ENCODE measurements around the gene ACTL7B.
A peak's percentile ranks its signal among the peaks of the same experiment; 100 is the strongest.
"Not testable (repeated sequence)": the region's sequence is repeated elsewhere in the genome, so short reads cannot be mapped to it uniquely, and the experiment has no call there.

The ACTL7B gene, protein sequence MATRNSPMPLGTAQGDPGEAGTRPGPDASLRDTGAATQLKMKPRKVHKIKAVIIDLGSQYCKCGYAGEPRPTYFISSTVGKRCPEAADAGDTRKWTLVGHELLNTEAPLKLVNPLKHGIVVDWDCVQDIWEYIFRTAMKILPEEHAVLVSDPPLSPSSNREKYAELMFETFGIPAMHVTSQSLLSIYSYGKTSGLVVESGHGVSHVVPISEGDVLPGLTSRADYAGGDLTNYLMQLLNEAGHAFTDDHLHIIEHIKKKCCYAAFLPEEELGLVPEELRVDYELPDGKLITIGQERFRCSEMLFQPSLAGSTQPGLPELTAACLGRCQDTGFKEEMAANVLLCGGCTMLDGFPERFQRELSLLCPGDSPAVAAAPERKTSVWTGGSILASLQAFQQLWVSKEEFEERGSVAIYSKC

DNA sequence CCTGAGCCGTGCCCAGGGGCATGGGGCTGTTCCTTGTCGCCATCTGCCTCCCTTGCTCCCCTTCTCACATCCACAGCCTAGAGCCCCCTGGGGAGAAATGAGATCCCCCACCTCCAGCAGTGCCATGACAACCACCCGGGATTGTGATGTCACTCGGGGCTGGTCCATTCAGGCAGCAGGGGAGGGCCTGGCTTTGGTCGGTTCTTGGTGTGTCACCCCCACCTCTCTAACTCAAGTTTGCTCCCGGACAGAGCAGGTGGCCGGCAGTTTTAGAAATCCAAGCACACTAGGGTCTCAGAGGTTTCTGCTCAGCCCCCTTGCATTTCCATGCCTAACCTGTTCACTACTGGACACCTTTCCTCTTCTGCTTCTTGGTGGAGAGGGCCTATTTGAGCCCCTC is at the start of gene ACTL7B:
Gene ACTL7B (minus strand): TSS at position 99 of the 400 bp plus-strand sequence. CDS start 56 bp downstream, at position 43.
- in situ Hi-C loops (cut with MboI; ENCODE audit: low pct_unique_long_range_greater_than_20kb, low sequenced_read_pairs) = no loop called here
- no peak for DNase-seq

DNA sequence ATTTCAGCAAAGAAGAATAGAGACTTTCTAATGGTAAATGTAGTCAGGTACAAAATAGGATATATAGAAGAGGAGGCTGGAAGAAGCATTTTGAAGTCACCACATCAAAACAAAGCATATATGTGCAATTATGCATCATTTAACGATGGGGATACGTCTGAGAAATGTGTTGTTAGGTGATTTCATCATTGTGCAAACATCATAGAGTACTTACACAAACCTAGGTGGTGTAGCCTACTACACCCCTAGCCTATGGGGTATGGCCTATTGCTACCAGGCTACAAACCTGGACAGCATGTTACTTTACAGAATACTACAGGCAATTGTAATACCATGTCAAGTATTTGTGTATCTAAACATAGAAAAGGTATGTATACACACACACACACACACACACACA is 49.7 kb upstream of the ACTL7B start:
- DNase-seq = no peak

DNA sequence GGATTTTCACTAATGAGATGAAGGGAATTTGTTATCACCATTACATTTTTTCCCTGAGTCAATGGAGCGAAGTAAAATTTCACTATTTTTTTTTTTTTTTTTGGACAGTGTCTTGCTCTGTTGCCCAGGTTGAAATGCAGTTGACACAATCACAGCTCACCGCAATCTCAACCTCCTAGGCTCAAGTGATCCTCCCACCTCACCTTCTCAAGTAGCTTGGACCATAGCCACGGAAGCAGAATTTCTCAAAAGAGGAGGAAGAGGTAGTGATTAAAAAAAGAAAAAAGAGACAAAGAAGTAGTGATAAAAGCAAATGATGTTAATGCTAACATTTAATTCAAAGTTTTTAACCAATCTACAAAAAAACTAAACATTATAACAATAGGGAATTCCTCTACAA is 48.4 kb upstream of the ACTL7B start:
- in situ Hi-C loops (cut with MboI; ENCODE audit: low pct_unique_long_range_greater_than_20kb, low sequenced_read_pairs) = no loop called here
- DNase-seq = no peak

More for the DNA sequence above, 49.7 kb upstream of the ACTL7B start:
- in situ Hi-C loops (cut with MboI; ENCODE audit: low pct_unique_long_range_greater_than_20kb, low sequenced_read_pairs) = no loop called here

DNA sequence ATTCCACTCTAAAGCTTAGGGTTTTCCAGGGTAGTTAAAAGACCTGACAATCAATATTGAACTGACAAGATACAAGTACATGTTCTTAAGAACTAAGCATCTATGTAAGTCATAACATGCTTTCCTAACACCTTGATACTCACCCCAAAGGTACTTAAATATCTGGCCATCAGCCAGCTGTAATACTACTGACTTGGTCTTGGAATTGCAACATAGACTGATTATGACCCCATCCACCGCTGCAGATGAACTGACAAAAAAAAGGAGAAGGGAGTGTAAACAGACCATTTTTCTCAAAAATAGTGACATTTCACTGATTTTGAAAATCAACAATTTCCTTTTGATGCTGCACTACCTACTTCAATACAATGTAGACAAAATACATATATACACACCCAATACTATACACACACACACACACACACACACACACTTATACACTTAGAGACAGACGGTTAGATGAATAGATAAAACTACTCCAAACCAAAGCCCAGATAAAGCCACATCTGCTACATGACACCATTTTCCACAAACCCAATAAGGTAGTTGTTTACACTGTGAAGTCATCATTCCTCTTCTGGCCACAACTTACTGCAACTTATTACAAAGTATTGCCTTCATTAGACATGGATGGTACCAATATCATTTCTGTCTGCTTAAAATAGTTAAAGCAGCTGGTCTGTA is 47.8 kb upstream of the ACTL7B start:
- no peak for DNase-seq
- in situ Hi-C loops (cut with MboI; ENCODE audit: low pct_unique_long_range_greater_than_20kb, low sequenced_read_pairs) = no loop called here

DNA sequence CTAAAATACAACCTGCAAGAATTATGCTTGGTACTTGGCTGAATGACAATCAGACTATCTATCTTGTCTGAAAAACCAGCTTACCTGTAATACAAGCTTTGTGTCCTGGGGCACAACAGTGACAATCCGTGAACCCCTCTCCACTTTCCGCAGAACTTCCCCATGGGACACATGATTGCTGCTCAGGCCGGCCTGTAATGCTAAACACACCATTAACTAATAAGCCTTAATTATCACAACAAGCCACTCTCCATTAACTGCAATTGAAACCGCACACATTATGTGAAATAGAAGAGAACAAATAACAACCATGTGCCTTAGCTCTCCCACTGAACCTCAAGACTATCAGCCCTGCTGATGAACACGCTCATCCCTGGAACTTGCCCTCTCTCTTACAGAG is 44.4 kb upstream of the ACTL7B start:
- DNase-seq = no peak
- in situ Hi-C loops (cut with MboI; ENCODE audit: low pct_unique_long_range_greater_than_20kb, low sequenced_read_pairs) = no loop called here

DNA sequence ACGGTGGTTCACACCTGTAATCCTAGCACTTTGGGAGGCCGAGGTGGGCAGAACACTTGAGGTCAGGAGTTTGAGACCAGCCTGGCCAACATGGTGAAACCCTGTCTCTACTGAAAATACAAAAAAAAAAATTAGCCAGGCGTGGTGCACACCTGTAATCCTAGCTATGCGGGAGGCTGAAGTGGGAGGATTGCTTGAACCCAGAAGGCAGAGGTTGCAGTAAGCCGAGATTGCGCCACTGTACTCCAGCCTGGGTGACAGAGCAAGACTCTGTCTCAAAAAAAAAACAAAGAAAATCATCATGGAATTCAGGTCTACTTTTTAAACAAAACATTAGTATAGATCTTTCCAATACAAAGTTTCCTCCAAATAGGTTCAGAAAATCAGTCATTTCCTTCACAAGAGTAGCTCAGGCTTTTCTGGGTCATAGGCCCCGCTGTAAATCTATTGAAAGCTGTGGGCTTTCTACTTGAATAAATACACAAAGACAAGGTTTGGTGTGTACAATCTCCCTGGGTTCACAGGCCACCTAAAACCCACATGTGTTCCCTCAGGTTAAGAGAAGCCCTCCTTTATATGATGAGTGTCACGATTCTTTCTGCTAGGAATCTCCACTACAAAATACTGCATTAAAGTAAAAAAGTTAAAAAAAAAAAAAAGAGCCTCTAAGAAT is 43.4 kb upstream of the ACTL7B start:
- in situ Hi-C loops (cut with MboI; ENCODE audit: low pct_unique_long_range_greater_than_20kb, low sequenced_read_pairs); DNase-seq: not testable (repeated sequence)

DNA sequence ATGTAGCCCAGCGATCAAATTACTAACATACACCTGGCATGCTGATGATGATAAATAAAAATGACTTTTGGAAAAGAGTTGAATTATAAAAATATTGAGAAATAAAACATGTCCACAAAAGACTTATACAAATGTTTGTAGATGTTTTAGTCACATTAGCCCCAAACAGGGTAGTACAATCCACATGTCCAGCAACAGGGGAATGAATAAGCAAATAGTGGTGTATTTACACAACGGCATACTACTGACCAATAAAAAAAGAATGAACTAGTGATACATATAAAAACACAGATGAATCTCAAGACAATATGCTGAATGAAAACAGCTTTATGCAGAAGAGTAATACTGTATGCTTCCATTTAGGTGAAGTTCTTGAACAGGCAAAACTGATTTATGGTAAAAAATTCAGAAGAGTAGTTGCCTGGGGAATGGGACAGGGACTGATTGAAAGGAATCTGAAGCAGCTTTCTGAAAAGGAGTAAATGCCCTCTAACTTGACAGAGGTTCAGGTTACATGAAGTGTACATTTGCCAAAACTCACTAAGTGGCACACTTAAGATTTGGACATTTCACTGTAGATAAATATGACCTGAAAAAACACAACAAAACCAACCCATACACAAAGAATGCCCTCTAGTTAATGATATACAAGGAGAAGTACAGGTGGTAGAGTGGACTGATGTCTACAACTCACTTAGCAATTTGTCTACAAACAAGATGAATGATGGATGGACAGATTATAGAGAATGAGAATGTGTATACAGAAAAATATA is 41.7 kb upstream of the ACTL7B start:
- in situ Hi-C loops (cut with MboI; ENCODE audit: low pct_unique_long_range_greater_than_20kb, low sequenced_read_pairs) = no loop called here
- no peak for DNase-seq

DNA sequence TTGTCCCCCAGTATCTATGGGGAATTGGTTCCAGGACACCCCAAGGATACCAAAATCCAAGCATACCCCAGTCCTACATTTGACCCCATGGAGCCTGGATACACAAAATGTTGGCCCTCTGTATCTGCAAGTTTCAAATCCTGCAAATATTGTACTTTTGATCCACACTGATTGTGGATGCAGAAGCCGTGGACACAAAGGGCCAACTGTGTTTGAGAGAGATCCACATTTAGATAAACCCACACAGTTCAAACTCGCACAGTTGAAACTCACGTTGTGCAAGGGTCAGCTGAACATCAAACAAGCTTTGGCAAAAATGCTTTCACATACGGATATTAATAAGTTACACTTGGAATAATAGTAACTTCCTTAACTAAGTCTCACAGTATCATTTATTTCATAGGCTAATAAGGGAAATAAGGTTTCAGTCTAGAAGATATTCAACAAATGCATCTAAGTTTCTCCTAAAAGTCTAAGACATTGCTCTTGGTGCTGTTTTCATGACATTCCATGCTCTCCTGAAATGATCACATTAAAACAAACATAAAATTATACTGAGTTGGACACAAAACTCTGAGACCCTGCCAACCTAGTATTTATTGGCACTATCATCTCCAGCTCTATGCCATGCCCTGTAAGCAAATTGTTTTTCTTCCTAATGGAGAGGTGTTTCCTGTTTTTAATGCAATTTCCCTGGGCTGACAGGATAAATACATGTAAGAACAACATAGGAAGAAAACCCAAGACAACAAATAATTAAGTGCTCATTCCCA is 38.6 kb upstream of the ACTL7B start:
- DNase-seq = no peak
- in situ Hi-C loops (cut with MboI; ENCODE audit: low pct_unique_long_range_greater_than_20kb, low sequenced_read_pairs) = no loop called here

DNA sequence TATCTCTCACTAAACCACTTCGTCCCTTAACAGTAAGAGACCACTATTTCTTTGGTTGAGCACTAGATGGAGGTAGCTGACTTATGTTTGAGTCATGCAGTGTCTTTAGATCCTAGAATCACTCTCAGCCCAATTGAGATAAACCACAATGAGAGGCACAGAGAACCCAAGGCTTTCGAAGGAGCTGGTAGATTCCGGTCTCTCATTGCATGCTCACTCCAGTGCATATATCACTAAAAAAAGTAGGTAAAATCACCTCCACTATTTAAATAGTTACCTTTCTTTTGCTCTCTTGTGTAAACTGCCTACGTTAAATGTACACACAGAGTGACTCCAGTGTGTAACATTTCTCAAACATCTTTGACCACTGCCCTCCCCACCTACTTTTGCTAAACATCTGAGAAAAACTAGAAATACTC is 33.9 kb upstream of the ACTL7B start:
- in situ Hi-C loops (cut with MboI; ENCODE audit: low pct_unique_long_range_greater_than_20kb, low sequenced_read_pairs) = no loop called here
- no peak for DNase-seq

DNA sequence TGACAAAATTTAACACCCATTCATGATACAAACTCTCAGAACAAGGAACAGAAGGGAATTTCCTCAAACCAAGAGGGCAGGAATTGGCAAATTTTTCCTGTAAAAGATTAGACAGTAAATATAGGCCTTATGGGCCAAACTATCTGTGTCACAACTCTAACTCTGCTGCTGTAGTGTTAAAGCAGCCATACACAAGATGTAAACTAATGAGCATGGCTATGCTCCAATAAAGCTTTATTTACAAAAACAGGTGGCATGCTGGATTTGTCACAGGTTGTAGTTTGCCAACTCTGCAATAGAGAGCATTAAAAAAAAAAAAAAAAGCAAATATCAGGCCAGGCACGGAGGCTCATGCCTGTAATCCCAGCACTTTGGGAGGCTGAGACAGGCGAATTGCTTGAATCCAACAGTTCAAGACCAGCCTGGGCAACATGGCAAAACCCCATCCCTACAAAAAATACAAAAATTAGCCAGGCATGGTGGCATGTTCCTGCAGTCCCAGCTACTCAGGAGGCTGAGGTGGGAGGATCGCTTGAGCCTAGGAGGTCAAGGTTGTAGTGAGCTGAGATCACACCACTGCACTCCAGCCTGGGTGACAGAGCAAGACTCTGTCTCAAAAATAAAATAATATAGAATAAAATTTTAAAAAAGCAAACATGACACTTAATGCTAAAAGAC is 30.9 kb upstream of the ACTL7B start:
- in situ Hi-C loops (cut with MboI; ENCODE audit: low pct_unique_long_range_greater_than_20kb, low sequenced_read_pairs); DNase-seq: not testable (repeated sequence)

DNA sequence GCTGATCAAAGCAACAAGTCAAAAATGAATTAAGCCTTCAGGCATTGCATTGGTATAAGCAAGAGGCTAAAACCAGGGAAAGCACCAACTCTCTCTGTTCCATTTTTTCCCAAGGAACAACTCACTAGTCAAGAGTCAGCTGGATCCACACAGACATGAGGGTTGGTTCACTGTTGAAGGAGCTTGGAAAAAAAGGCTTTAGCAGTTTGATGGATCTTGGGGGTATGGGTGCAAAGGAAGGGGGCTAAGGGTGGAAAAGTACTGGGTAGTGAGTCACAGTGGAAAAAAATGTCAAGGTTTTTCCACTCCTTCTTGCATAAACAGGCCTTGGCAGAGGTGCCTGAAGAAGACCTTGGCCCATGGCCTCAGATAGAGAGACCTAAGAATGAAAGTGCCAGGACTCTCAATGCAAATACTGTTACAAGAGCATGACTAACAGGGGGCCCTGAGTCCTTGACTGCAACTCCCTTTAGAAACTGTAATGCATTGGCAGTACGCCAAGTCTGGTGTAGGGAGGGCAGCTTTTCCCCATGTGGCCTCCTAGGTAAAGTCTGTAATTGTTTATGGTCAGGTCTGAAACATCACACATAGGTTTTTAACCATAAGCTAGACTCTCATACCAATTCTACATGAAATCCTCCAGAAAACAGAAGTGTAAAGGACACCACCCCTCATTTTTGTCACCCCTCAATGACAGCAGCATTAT is 30.0 kb upstream of the ACTL7B start:
- in situ Hi-C loops (cut with MboI; ENCODE audit: low pct_unique_long_range_greater_than_20kb, low sequenced_read_pairs) = no loop called here
- peak; percentile 18 for DNase-seq

DNA sequence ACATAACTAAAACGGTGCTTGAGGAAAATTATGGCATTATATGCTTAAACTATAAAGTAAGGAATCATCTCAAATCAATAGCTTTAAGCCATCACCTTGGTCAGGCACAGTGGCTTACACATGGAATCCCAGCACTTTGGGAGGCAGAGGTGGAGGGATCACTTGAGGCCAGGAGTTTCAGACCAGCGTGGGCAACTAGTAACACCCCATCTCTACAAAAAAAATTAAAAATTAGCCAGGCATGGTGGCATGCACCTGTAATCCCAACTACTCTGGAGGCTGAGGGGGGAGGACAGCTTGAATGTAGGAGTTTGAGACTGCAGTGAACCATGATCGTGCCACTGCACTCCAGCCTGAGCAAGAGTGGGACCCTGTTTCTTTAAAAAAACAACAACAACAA is 28.9 kb upstream of the ACTL7B start:
- no peak for DNase-seq
- in situ Hi-C loops (cut with MboI; ENCODE audit: low pct_unique_long_range_greater_than_20kb, low sequenced_read_pairs) = no loop called here

DNA sequence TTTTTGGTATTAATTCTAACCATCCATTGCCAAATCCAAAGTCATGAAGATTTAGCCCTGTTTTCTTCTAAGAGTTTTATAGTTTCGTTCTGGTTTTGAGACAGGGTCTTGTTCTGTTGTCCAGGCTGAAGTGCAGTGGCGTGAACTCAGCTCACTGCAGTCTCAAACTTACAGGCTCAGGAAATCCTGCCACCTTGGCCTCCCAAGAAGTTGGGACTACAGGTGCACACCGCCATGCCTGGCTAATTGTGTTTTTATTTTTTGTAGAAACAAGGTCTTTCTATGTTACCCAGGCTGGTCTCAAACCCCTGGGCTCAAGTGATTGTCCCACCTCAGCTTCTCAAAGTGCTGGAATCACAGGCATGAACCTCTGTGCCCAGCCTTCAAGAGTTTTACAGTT is 27.3 kb upstream of the ACTL7B start:
- in situ Hi-C loops (cut with MboI; ENCODE audit: low pct_unique_long_range_greater_than_20kb, low sequenced_read_pairs) = no loop called here
- DNase-seq = no peak

DNA sequence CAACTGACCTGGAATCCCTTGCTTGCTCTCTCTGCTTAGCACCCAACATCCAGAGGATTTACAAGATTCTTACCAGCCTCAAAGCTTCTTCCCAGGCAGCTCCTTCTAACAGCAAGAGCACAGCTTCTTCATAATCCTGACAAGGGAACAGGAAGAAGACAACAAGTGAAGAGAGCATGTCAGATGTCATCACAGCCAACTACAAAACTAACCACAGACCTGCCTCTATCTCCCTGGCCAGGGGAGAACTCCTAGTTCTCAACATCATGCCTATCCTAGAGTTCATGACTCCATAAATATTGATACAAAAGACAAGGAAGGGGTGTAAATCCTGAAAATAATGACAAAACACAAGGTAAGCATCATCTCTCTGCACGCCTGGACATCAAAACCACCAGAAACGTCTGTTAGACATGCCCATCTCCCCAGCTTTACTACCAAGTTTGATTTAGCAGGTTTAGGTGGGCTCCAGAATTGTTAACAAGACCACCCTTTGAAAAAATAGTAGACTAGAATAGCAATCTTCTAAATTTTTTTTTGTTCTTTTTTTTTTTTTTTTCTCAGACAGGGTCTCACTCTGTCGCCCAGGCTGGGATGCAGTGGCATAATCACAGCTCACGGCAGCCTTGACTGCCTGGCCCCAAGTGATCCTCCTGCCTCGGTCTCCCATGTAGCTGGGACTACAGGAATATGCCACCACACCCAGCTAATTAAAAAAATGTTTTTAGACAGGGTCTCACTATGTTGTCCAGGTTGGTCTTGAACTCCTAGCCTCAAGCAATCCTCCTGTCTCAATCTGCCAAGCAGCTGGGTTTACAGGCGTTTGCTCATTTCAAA is 26.5 kb upstream of the ACTL7B start:
- DNase-seq = no peak
- in situ Hi-C loops (cut with MboI; ENCODE audit: low pct_unique_long_range_greater_than_20kb, low sequenced_read_pairs) = no loop called here

DNA sequence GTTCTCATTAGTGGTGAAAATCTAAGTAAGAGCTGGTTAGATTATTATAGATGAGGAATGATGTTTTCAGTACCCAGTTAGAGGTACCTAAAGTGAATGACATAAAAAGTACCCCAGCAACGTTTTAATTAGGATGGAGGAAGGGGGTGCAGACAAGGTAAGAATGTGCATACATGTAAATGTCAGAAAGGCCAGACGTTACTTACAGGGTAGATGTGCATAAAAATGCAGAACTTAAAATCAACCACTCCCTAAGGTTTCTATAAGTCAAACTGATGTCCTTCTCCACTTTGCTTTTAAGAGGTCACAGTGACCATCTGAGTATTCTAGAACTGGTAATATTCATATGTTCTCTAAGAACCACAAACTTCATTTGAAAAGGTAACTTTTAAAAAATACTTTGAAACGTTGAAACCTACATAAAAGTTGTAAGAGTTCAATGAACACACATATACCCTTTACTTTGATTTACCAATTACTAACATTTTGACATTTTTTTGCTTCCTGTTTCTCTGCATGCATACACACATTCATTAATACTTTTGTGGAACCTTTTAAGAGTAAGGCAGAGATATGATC is 25.0 kb upstream of the ACTL7B start:
- in situ Hi-C loops (cut with MboI; ENCODE audit: low pct_unique_long_range_greater_than_20kb, low sequenced_read_pairs) = no loop called here
- DNase-seq = no peak

DNA sequence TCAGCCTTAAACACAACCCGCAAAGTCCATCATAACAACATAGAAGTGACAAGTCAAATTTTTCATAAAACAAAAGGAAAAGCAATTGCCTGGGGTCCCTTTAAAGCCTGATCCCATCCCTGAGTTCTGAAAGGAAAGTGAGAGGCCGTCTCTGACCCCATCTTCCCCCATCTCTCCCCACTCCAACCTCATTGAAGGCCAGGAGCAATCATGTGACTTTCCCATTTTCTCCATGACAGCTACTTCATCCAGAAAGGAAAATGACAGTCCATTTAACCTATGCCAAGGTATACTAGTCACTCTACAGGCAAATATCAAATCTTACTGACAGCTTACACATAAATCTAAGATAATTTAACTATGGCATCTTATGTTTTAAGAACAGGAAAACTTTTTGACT is 21.7 kb upstream of the ACTL7B start:
- no peak for DNase-seq
- in situ Hi-C loops (cut with MboI; ENCODE audit: low pct_unique_long_range_greater_than_20kb, low sequenced_read_pairs) = no loop called here
